Activated CD4-positive, alpha-beta T cell treated with anti-CD3 and anti-CD28 coated beads for 36 hours (primary cell): ENCODE results near the gene AWAT2. TPM values are rescaled to one million over a fixed set of nuclear protein-coding genes. Genes with fewer than 3 reads are reported as not detected.

ENCODE experiments used
- ATAC-seq: fragments of 200-7000 bp; cut with Tn5 transposase; one replicate; pipeline ENCODE4 v1.10.0; 2021; ENCODE audit warnings: mild to moderate bottlenecking, moderate library complexity
- CTCF ChIA-PET: fragments of 350-600 bp; sonication (Branson Sonifier 250); formaldehyde crosslinking; loops from one replicate; lab custom pipeline; 2021; ENCODE audit warnings: antibody characterized with exemption; lab: Charles Lee
- POLR2A ChIA-PET: fragments of 350-600 bp; sonication (Branson Sonifier 250); formaldehyde crosslinking; loops from one replicate; lab custom pipeline; 2021; ENCODE audit warnings: antibody characterized with exemption, inconsistent platforms; lab: Charles Lee
- DNase-seq: peaks from one replicate; pipeline ENCODE4 v3.0.0-alpha.2; 2020
- H3K27ac Mint-ChIP-seq: one replicate; pipeline ENCODE4 v1.8.0; 2021; ENCODE audit warnings: mixed read lengths
- H3K27me3 Mint-ChIP-seq: one replicate; pipeline ENCODE4 v1.8.0; 2021; ENCODE audit warnings: mixed read lengths
- H3K36me3 Mint-ChIP-seq: one replicate; pipeline ENCODE4 v1.8.0; 2021; ENCODE audit warnings: low read depth, mixed read lengths
- H3K4me1 Mint-ChIP-seq: one replicate; pipeline ENCODE4 v1.8.0; 2021; ENCODE audit warnings: mixed read lengths
- H3K4me3 Mint-ChIP-seq: one replicate; pipeline ENCODE4 v1.8.0; 2021; ENCODE audit warnings: mild to moderate bottlenecking, moderate library complexity, mixed read lengths
- H3K9me3 Mint-ChIP-seq: one replicate; pipeline ENCODE4 v1.8.0; 2021; ENCODE audit warnings: low read depth, mixed read lengths
- intact Hi-C, 2 experiments: fragments of 100-400 bp; cut with DNase I in 1 of 2; cut with micrococcal nuclease in 1 of 2; formaldehyde crosslinking; loops; one replicate each; pipeline versions ENCODE4 v1.14.2 to v1.15.1; 2022 to 2024; cut with DNase I, micrococcal nuclease
- total RNA-seq, 2 experiments: library from RNA; stranded (reverse); gene quantifications; one replicate each; pipeline ENCODE4 v1.2.3, GENCODE V29; 2021

AWAT2 gene
- total RNA-seq, 2 experiments from 2014 or later: not detected

DNA sequence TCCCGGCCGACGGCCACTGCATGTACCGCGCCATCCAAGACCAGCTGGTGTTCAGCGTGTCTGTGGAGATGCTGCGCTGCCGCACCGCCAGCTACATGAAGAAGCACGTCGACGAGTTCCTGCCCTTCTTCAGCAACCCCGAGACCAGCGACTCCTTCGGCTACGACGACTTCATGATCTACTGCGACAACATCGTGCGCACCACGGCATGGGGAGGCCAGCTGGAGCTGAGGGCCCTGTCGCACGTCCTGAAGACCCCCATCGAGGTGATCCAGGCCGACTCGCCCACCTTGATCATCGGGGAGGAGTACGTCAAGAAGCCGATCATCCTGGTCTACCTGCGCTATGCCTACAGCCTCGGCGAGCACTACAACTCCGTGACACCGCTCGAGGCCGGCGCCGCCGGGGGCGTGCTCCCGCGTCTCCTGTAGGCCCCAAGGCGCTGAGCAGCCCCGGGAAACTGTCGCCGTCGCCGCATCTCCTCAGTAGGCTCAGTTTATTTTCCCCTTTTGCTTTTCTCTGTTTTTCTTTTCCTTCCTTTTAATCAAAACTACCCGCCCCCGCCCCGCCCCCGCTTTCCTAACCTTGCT, 13.3 kb upstream of the AWAT2 start:
- no peaks in the 10 kb centered on the region for H3K9me3 Mint-ChIP-seq
- no peak overlapping the region for H3K4me3 Mint-ChIP-seq
- intact Hi-C loops: no loop called here
- ChIA-PET CTCF (no interaction called here), POLR2A (no interaction called here)
- DNase-seq: no peak
- no peak for ATAC-seq
- H3K27ac Mint-ChIP-seq: no peak overlapping the region
- no peaks in the 10 kb centered on the region for H3K36me3 Mint-ChIP-seq
- H3K4me1 Mint-ChIP-seq: no peaks in the 10 kb centered on the region
- H3K27me3 Mint-ChIP-seq: no peaks in the 10 kb centered on the region

DNA sequence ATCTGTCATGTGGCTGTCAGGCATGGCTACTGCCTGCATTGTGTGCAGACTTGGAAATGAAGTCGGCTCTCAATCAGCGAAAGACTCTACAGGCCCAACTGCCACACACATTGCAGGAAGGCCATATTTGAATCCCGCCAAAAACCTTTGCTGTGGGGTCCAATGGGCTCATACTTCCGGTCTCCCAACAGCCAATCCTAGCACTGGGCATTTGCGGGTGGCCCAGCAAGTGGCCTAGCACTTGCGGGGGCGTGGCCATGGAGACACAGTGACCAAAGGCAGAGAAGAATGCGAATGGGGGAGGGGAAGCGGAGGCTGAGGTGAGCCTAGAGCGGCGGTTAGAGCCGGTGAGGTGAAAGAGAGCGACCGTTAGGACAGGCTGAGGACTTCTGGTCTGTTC, 12.3 kb upstream of the AWAT2 start, which contains the start of gene OTUD6A:
Gene OTUD6A, plus strand, starts transcription at position 382 of the 400 bp plus-strand sequence. CDS start 68 bp downstream, outside the sequence.
- POLR2A ChIA-PET: no interaction called here
- CTCF ChIA-PET: no interaction called here
- Mint-ChIP-seq H3K4me1 (no peaks in the 10 kb centered on the region), H3K27ac (no peak within 1 kb of the TSS), H3K36me3 (no peaks in the 10 kb centered on the region), H3K27me3 (no peaks in the 10 kb centered on the region), H3K9me3 (no peaks in the 10 kb centered on the region), H3K4me3 (no peak within 1 kb of the TSS)
- intact Hi-C loops: no loop called here
- ATAC-seq (no peak), DNase-seq (no peak)

DNA sequence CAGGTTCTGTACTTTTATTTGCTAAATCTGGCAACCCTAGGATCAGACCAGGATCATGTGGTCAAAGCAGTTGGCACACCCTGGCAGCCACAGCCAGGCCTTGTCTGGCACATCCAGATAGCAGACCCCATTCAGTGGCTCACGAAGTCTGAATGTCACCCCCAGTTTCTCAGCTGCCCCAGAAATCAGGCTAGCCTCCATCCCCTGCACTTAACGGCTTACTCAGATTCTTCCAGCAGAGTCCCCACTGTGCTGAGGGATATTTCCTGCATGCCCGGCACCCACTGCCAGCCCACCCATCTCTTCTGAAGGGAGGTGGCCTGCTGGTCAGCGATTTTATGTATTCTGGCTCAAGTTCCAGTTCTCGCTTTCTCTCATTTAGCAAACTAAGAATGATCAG, 4.7 kb upstream of the AWAT2 start:
- intact Hi-C loops: no loop called here
- no peaks in the 10 kb centered on the region for H3K4me1 Mint-ChIP-seq
- peaks cover 3% of the 10 kb centered on the region for H3K27me3 Mint-ChIP-seq
- no peaks in the 10 kb centered on the region for H3K36me3 Mint-ChIP-seq
- ChIA-PET CTCF (no interaction called here), POLR2A (no interaction called here)
- H3K9me3 Mint-ChIP-seq: no peaks in the 10 kb centered on the region
- DNase-seq (no peak), ATAC-seq (no peak)
- H3K4me3 Mint-ChIP-seq: no peak overlapping the region
- H3K27ac Mint-ChIP-seq: no peak overlapping the region

DNA sequence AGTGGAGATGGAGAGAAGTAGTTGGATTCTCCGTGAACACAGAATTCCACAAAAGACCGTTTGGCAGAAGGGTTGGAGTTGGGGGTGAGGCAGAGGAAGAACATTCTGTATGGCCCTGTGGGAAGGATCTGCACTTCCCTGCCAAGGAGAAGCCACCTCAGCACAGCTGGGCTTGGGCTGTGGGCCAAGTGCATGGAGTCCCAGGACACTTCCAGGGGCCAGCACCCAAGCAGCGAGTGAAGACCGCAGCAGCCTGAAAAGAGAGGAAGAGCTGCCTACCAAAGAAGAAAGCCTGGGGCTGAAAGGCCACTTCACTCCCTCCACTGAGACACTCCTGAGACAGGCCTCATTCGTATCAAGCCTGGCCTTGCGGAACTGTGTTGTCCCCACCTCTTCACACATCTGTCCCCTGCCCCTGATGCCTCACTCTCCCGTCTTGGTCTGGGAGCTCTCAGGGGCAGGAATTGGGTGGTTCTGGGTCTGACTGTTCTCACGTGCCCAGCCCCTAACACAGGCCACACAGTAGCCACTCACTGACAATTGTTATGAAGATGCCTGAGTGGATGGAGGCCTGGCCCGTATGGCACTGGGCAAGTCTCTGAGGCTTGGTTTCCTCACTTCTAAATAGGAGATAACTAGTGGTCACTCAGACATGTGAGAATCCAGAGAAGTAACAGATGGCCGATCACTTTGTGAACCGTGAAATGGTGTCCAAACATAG, 3.3 kb upstream of the AWAT2 start:
- H3K4me1 Mint-ChIP-seq: no peaks in the 10 kb centered on the region
- DNase-seq (no peak), ATAC-seq (no peak)
- H3K36me3 Mint-ChIP-seq: no peaks in the 10 kb centered on the region
- intact Hi-C loops: no loop called here
- CTCF ChIA-PET: no interaction called here
- no peak overlapping the region for H3K27ac Mint-ChIP-seq
- H3K4me3 Mint-ChIP-seq: no peak overlapping the region
- H3K9me3 Mint-ChIP-seq: no peaks in the 10 kb centered on the region
- POLR2A ChIA-PET: no interaction called here
- H3K27me3 Mint-ChIP-seq: peaks cover 3% of the 10 kb centered on the region

DNA sequence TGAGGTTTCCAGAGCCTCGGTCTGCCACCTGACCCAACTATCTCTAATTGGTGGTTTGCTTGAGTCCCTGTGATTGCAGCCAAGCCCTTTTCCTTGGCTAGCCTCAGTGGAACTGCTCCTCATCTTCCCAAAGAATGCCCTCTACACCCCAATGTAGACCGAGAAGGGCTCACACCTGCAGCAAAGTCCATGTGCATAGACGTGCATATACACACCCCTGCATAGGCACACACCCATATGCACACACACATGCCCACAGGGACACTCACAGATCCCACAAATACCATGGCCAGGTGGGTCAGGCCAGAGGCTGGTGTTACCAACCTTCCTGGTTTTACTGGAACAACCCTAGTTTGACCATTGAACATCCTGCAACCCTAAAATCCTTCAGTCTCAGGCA, 332 bp downstream of the AWAT2 start:
- no peaks in the 10 kb centered on the region for H3K4me1 Mint-ChIP-seq
- no peak for ATAC-seq
- no peak overlapping the region for H3K27ac Mint-ChIP-seq
- CTCF ChIA-PET: no interaction called here
- intact Hi-C loops: no loop called here
- no peaks in the 10 kb centered on the region for H3K9me3 Mint-ChIP-seq
- no peaks in the 10 kb centered on the region for H3K36me3 Mint-ChIP-seq
- POLR2A ChIA-PET: no interaction called here
- H3K4me3 Mint-ChIP-seq: no peak overlapping the region
- H3K27me3 Mint-ChIP-seq: no peaks in the 10 kb centered on the region
- no peak for DNase-seq

DNA sequence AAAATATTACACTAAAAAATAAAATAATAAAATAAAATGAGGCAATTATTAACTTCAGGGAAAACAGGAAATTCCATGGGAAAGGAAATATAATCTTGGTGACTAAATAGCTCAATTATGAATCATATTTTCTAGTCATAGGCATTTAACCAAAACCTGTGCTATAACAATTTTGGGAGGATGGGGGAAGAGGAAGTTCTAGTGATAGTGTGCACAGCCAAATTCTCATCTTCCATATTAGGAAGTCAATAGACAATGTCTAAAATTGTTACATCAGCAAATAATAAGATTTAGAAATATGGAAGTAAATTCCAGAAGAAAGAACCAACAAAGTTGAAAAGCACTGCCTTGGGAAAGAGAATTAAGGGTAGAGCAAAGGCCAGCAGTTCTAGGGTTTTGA, 2.8 kb downstream of the AWAT2 start:
- POLR2A ChIA-PET: no interaction called here
- no peak for DNase-seq
- Mint-ChIP-seq H3K27me3 (no peaks in the 10 kb centered on the region), H3K4me1 (no peaks in the 10 kb centered on the region), H3K9me3 (no peaks in the 10 kb centered on the region), H3K36me3 (no peaks in the 10 kb centered on the region), H3K27ac (no peak overlapping the region), H3K4me3 (no peak overlapping the region)
- intact Hi-C loops: no loop called here
- no peak for ATAC-seq
- CTCF ChIA-PET: no interaction called here

DNA sequence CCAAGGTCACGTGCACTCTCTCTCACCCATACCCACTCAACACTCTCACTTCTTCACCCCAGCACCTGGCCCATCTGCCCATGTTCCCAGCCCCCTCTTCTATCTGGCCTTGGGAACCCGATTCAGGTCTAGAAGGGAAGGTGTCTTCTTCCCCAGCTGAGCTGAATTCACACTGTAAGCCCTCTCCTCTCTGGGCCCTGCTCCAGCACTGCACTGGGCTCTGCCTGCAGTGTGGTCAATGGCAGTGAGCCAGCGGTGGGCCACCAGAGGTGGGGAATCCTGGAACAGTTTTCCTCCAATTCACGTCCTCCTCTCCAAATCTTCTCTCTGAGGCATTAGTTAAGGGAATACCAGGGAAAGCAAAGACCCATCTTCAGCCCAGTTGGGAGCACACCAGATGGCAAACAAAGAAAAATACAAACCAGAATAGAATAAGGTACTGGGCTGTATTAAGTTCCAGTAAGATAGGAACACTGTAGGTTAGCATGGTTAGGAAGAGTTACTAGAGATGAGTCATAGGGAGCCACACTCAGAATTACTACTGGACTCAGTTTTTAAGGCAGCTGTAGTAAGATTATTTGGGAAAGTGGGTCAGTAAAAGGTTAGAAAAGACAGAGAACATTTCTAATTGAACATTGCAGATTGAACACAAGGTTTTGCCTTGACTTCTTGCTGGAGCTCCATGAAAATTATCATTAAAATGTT, 5.0 kb downstream of the AWAT2 start:
- Mint-ChIP-seq H3K36me3 (no peaks in the 10 kb centered on the region), H3K27ac (no peak overlapping the region), H3K4me1 (no peaks in the 10 kb centered on the region), H3K27me3 (no peaks in the 10 kb centered on the region), H3K9me3 (no peaks in the 10 kb centered on the region), H3K4me3 (no peak overlapping the region)
- intact Hi-C loops: no loop called here
- no peak for ATAC-seq
- ChIA-PET POLR2A (no interaction called here), CTCF (no interaction called here)
- DNase-seq: no peak

DNA sequence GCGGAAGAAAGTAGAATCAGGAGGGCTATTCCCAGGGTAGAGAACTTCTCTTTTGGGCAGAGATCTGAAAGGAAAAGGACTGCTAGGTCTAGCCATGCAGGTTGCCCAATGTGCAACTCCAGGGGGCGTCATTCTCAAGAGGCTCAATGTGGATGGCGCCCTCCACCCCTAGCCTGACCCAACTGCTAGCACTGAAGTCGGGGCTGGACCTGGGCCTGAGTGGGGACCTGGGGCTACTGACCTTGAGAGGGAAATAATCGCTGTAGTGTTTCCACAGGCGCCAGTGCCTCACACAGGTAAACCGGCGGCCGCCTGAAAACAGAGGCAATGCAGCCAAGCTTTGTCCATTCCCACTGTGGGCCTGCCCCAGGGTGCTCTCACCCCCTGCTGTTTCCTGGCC, 6.1 kb downstream of the AWAT2 start:
- intact Hi-C loops: no loop called here
- ATAC-seq (no peak), DNase-seq (no peak)
- H3K4me3 Mint-ChIP-seq: no peak overlapping the region
- CTCF ChIA-PET: no interaction called here
- H3K9me3 Mint-ChIP-seq: no peaks in the 10 kb centered on the region
- no peaks in the 10 kb centered on the region for H3K27me3 Mint-ChIP-seq
- no peak overlapping the region for H3K27ac Mint-ChIP-seq
- no peaks in the 10 kb centered on the region for H3K4me1 Mint-ChIP-seq
- no peaks in the 10 kb centered on the region for H3K36me3 Mint-ChIP-seq
- POLR2A ChIA-PET: no interaction called here

DNA sequence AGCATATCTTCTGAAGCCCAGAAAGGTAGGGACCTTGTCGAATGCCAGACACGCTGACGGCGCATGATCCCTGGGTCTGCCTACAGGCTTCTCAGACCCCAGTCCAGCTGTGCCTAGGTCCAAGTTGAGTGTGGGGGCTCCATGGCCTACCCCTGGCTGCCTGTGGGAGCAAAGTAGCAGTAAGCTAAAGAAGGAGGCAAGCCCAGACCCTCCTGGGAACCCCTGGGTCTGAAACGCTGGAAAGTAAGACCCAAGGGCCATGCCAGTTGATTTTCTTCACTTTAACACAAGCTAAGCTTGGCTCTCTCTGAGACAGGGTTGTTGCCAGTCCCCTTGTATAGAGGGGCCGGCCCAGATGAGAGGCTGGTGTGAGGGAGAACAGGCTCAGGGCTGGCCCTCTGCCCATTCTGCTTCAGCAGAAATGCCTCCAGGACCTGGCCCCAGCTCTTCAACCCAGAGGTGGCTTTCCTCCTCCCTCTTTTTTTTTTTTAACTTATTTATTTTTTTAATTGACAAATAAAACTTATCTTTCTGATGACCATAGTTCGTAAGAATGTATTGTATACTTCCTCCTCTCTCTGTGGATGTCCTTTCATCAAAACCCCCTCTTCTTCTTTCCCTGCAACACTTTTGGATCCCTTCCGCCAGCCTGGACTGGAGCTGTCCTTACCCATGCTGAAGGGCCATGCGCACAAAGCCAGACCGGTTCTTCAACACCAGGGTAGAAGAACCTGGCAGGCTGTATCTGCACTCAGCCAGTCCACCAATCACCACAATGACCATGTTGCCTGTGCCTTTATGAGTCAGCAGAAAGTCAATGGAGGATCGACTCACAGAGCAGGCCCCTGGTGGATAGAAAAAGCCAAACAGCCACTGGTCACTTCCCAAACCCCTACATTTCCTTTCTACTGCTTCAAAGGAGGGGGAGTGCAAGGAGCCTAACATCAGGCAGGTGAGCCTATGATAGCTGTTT, 7.1 kb downstream of the AWAT2 start:
- no peak overlapping the region for H3K4me3 Mint-ChIP-seq
- H3K27ac Mint-ChIP-seq: no peak overlapping the region
- ChIA-PET POLR2A (no interaction called here), CTCF (no interaction called here)
- DNase-seq: no peak
- ATAC-seq: no peak
- no peaks in the 10 kb centered on the region for H3K4me1 Mint-ChIP-seq
- no peaks in the 10 kb centered on the region for H3K9me3 Mint-ChIP-seq
- H3K27me3 Mint-ChIP-seq: no peaks in the 10 kb centered on the region
- intact Hi-C loops: no loop called here
- no peaks in the 10 kb centered on the region for H3K36me3 Mint-ChIP-seq

DNA sequence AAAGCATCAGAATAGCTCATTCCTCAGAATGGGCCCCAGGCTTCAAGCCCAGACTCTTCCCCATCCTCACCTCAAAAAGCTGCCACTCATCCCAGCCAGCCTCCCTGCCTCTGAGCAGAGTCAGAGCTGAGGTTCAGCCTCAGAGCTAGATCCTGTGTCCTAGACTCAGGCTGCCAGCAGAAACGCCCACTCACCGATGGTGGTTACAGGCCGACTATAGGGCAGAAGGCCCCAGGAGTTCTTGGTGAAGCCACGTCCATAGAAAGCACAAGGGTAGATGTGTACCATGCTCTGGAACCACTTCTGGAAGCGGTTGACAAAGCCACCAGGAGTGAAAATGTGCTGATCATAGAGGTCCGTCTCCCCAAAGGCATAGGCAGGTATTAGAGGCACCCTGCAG, 7.7 kb downstream of the AWAT2 start:
- Mint-ChIP-seq H3K4me3 (no peak overlapping the region), H3K36me3 (no peaks in the 10 kb centered on the region), H3K4me1 (no peaks in the 10 kb centered on the region), H3K27me3 (no peaks in the 10 kb centered on the region), H3K9me3 (no peaks in the 10 kb centered on the region), H3K27ac (no peak overlapping the region)
- DNase-seq (no peak), ATAC-seq (no peak)
- ChIA-PET POLR2A (no interaction called here), CTCF (no interaction called here)
- intact Hi-C loops: no loop called here

DNA sequence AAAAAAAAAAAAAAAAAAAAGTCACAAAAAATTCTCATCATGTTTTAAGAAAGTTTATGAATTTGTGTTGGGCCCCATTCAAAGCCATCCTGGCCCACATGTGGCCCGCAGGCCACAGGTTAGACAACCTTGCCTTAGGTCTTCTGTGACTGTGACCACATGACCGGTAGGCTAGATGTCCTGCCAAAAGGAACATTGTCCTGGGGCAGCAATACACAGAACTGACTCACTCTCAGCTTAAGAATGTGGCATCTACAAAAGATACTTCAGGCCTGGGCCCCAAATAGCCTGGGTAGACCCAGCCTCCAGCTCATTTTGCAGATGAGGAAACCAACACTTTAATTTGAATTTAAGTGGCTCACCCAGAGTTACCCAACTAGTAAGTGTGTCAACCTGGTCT, 10.0 kb downstream of the AWAT2 start:
- no peaks in the 10 kb centered on the region for H3K4me1 Mint-ChIP-seq
- ChIA-PET CTCF (interaction anchor here (0.6 kb wide), 1 partner anchor 56 kb away, joined by 3 read pairs; no protein-coding TSS in a partner anchor), POLR2A (no interaction called here)
- no peak overlapping the region for H3K27ac Mint-ChIP-seq
- no peaks in the 10 kb centered on the region for H3K9me3 Mint-ChIP-seq
- no peaks in the 10 kb centered on the region for H3K36me3 Mint-ChIP-seq
- no peak overlapping the region for H3K4me3 Mint-ChIP-seq
- H3K27me3 Mint-ChIP-seq: no peaks in the 10 kb centered on the region
- intact Hi-C loops: no loop called here
- DNase-seq (no peak), ATAC-seq (no peak)
